ENCODE measurements around the gene MINPP1. TPM values are rescaled to one million over a fixed set of nuclear protein-coding genes. Genes with fewer than 3 reads are reported as not detected.
"Not testable (repeated sequence)": the region's sequence is repeated elsewhere in the genome, so short reads cannot be mapped to it uniquely, and the experiment has no call there.

MINPP1 gene
- total and polyA plus RNA-seq, 4 experiments from 2014 or later, result 8.2 to 11.0 (median 10.1) TPM

GRCh38 chr10:87585565-87586514, 81.1 kb downstream of the MINPP1 start:
- no peak overlapping the region for H3K27ac Mint-ChIP-seq
- H3K27ac ChIP-seq (ENCODE audit: low read depth, low read length), result no peak overlapping the region
- H3K4me3 Mint-ChIP-seq, result no peak overlapping the region
- ChIA-PET CTCF (ENCODE audit: partially characterized antibody) (no interaction called here), POLR2A (ENCODE audit: partially characterized antibody) (no interaction called here)
- H3K4me1 ChIP-seq (ENCODE audit: insufficient read depth, low read length), result no peaks in the 10 kb centered on the region
- intact Hi-C loops (cut with micrococcal nuclease), result no loop called here
- H3K27me3 ChIP-seq (ENCODE audit: insufficient read depth, low read length), result no peaks in the 10 kb centered on the region
- H3K4me1 Mint-ChIP-seq, result no peaks in the 10 kb centered on the region
- H3K4me3 ChIP-seq (ENCODE audit: low read length in 2 of 2), result no peak overlapping the region
- H3K9me3 Mint-ChIP-seq, result no peaks in the 10 kb centered on the region
- H3K36me3 ChIP-seq (ENCODE audit: insufficient read depth, low read length), result no peaks in the 10 kb centered on the region
- H3K9me3 ChIP-seq (ENCODE audit: control insufficient read depth in 1 of 2, low read length in 2 of 2), result no peaks in the 10 kb centered on the region
- no peak for DNase-seq
- peaks cover 7 to 10% of the 10 kb centered on the region in 2 donors for H3K27me3 Mint-ChIP-seq
- H3K36me3 Mint-ChIP-seq, result no peaks in the 10 kb centered on the region

- intact Hi-C loops (cut with micrococcal nuclease), result no loop called here
- Mint-ChIP-seq H3K36me3 (no peaks in the 10 kb centered on the region), H3K27ac (no peak overlapping the region), H3K4me1 (no peaks in the 10 kb centered on the region), H3K4me3 (no peak overlapping the region), H3K27me3 (peaks cover under 1 to 1% of the 10 kb centered on the region in 2 donors), H3K9me3 (no peaks in the 10 kb centered on the region)
- H3K4me1 ChIP-seq (ENCODE audit: insufficient read depth, low read length), result no peaks in the 10 kb centered on the region
- H3K9me3 ChIP-seq (ENCODE audit: control insufficient read depth in 1 of 2, low read length in 2 of 2), result no peaks in the 10 kb centered on the region
- no peaks in the 10 kb centered on the region for H3K36me3 ChIP-seq (ENCODE audit: insufficient read depth, low read length)
- H3K4me3 ChIP-seq (ENCODE audit: low read length in 2 of 2), result no peak overlapping the region
- no peak overlapping the region for H3K27ac ChIP-seq (ENCODE audit: low read depth, low read length)
- DNase-seq, result no peak
- no peaks in the 10 kb centered on the region for H3K27me3 ChIP-seq (ENCODE audit: insufficient read depth, low read length)
- ChIA-PET CTCF (ENCODE audit: partially characterized antibody) (no interaction called here), POLR2A (ENCODE audit: partially characterized antibody) (no interaction called here)
Measured at GRCh38 chr10:87589645-87590051, 85.0 kb downstream of the MINPP1 start.

GRCh38 chr10:87590705-87591588, 86.3 kb downstream of the MINPP1 start:
- H3K4me1 Mint-ChIP-seq, result no peaks in the 10 kb centered on the region
- H3K9me3 ChIP-seq (ENCODE audit: control insufficient read depth in 1 of 2, low read length in 2 of 2), result no peaks in the 10 kb centered on the region
- H3K27me3 Mint-ChIP-seq, result peaks cover 1 to 4% of the 10 kb centered on the region in 2 donors
- DNase-seq, result no peak
- intact Hi-C loops (cut with micrococcal nuclease), result no loop called here
- no peak overlapping the region for H3K27ac Mint-ChIP-seq
- H3K9me3 Mint-ChIP-seq, result no peaks in the 10 kb centered on the region
- ChIA-PET CTCF (ENCODE audit: partially characterized antibody) (no interaction called here), POLR2A (ENCODE audit: partially characterized antibody) (no interaction called here)
- H3K27me3 ChIP-seq (ENCODE audit: insufficient read depth, low read length), result no peaks in the 10 kb centered on the region
- H3K36me3 Mint-ChIP-seq, result no peaks in the 10 kb centered on the region
- H3K27ac ChIP-seq (ENCODE audit: low read depth, low read length), result no peak overlapping the region
- no peaks in the 10 kb centered on the region for H3K36me3 ChIP-seq (ENCODE audit: insufficient read depth, low read length)
- H3K4me3 ChIP-seq (ENCODE audit: low read length in 2 of 2), result no peak overlapping the region
- H3K4me1 ChIP-seq (ENCODE audit: insufficient read depth, low read length), result no peaks in the 10 kb centered on the region
- no peak overlapping the region for H3K4me3 Mint-ChIP-seq

GRCh38 chr10:87591589-87591886, 86.8 kb downstream of the MINPP1 start:
- Mint-ChIP-seq H3K36me3 (no peaks in the 10 kb centered on the region), H3K9me3 (no peaks in the 10 kb centered on the region), H3K27me3 (peaks cover 1 to 4% of the 10 kb centered on the region in 2 donors), H3K4me1 (no peaks in the 10 kb centered on the region), H3K27ac (no peak overlapping the region), H3K4me3 (no peak overlapping the region)
- Histone ChIP-seq H3K4me3 (ENCODE audit: low read length in 2 of 2) (no peak overlapping the region), H3K27me3 (ENCODE audit: insufficient read depth, low read length) (no peaks in the 10 kb centered on the region), H3K36me3 (ENCODE audit: insufficient read depth, low read length) (no peaks in the 10 kb centered on the region), H3K27ac (ENCODE audit: low read depth, low read length) (no peak overlapping the region), H3K9me3 (ENCODE audit: control insufficient read depth in 1 of 2, low read length in 2 of 2) (no peaks in the 10 kb centered on the region), H3K4me1 (ENCODE audit: insufficient read depth, low read length) (no peaks in the 10 kb centered on the region)
- ChIA-PET CTCF (ENCODE audit: partially characterized antibody) (no interaction called here), POLR2A (ENCODE audit: partially characterized antibody) (no interaction called here)
- DNase-seq, result no peak
- intact Hi-C loops (cut with micrococcal nuclease), result no loop called here

- H3K4me1 ChIP-seq (ENCODE audit: insufficient read depth, low read length); H3K36me3 ChIP-seq (ENCODE audit: insufficient read depth, low read length); DNase-seq; CTCF ChIA-PET (ENCODE audit: partially characterized antibody); H3K4me1 Mint-ChIP-seq; H3K9me3 ChIP-seq (ENCODE audit: control insufficient read depth in 1 of 2, low read length in 2 of 2); H3K9me3 Mint-ChIP-seq; H3K4me3 ChIP-seq (ENCODE audit: low read length in 2 of 2); intact Hi-C loops (cut with micrococcal nuclease); H3K36me3 Mint-ChIP-seq; H3K4me3 Mint-ChIP-seq; H3K27me3 Mint-ChIP-seq; H3K27ac ChIP-seq (ENCODE audit: low read depth, low read length); POLR2A ChIA-PET (ENCODE audit: partially characterized antibody); H3K27ac Mint-ChIP-seq; H3K27me3 ChIP-seq (ENCODE audit: insufficient read depth, low read length): not testable (repeated sequence)
Measured at GRCh38 chr10:87592920-87593319, 88.2 kb downstream of the MINPP1 start.

- CTCF ChIA-PET (ENCODE audit: partially characterized antibody), result interaction anchor here (1.1 kb wide), 1 partner anchor 10 kb away, joined by 3 read pairs; no protein-coding TSS in a partner anchor
- Mint-ChIP-seq H3K4me1 (no peaks in the 10 kb centered on the region), H3K4me3 (no peak overlapping the region), H3K27me3 (peaks cover 1 to 8% of the 10 kb centered on the region in 2 donors), H3K9me3 (no peaks in the 10 kb centered on the region), H3K27ac (no peak overlapping the region), H3K36me3 (no peaks in the 10 kb centered on the region)
- no peak for DNase-seq
- H3K4me3 ChIP-seq (ENCODE audit: low read length in 2 of 2), result no peak overlapping the region
- H3K4me1 ChIP-seq (ENCODE audit: insufficient read depth, low read length), result no peaks in the 10 kb centered on the region
- POLR2A ChIA-PET (ENCODE audit: partially characterized antibody), result no interaction called here
- no peak overlapping the region for H3K27ac ChIP-seq (ENCODE audit: low read depth, low read length)
- H3K27me3 ChIP-seq (ENCODE audit: insufficient read depth, low read length), result no peaks in the 10 kb centered on the region
- intact Hi-C loops (cut with micrococcal nuclease), result no loop called here
- no peaks in the 10 kb centered on the region for H3K36me3 ChIP-seq (ENCODE audit: insufficient read depth, low read length)
- no peaks in the 10 kb centered on the region for H3K9me3 ChIP-seq (ENCODE audit: control insufficient read depth in 1 of 2, low read length in 2 of 2)
Measured at GRCh38 chr10:87593702-87594101, 89.0 kb downstream of the MINPP1 start.

- Mint-ChIP-seq H3K27ac (no peak overlapping the region), H3K9me3 (no peaks in the 10 kb centered on the region), H3K36me3 (no peaks in the 10 kb centered on the region), H3K27me3 (peaks cover 1 to 8% of the 10 kb centered on the region in 2 donors), H3K4me1 (no peaks in the 10 kb centered on the region), H3K4me3 (no peak overlapping the region)
- no peaks in the 10 kb centered on the region for H3K36me3 ChIP-seq (ENCODE audit: insufficient read depth, low read length)
- no peaks in the 10 kb centered on the region for H3K9me3 ChIP-seq (ENCODE audit: control insufficient read depth in 1 of 2, low read length in 2 of 2)
- no peaks in the 10 kb centered on the region for H3K4me1 ChIP-seq (ENCODE audit: insufficient read depth, low read length)
- POLR2A ChIA-PET (ENCODE audit: partially characterized antibody), result no interaction called here
- CTCF ChIA-PET (ENCODE audit: partially characterized antibody), result interaction anchor here (1.1 kb wide), 1 partner anchor 10 kb away, joined by 3 read pairs; no protein-coding TSS in a partner anchor
- intact Hi-C loops (cut with micrococcal nuclease), result no loop called here
- no peak overlapping the region for H3K27ac ChIP-seq (ENCODE audit: low read depth, low read length)
- no peaks in the 10 kb centered on the region for H3K27me3 ChIP-seq (ENCODE audit: insufficient read depth, low read length)
- no peak for DNase-seq
- no peak overlapping the region for H3K4me3 ChIP-seq (ENCODE audit: low read length in 2 of 2)
Measured at GRCh38 chr10:87594181-87594580, 89.5 kb downstream of the MINPP1 start.

Measured in CD4-positive, alpha-beta memory T cell (primary cell).